Epidermal melanocyte (primary cell): ENCODE measurements around the gene TMSB10.
A peak's percentile ranks its signal among the peaks of the same experiment; 100 is the strongest.
"Not testable (repeated sequence)": the region's sequence is repeated elsewhere in the genome, so short reads cannot be mapped to it uniquely, and the experiment has no call there.

Experiments used
- DNase-seq: peaks from one replicate; pipeline ENCODE4 v3.0.0; 2011; ENCODE audit warnings: low spot score; ENCODE audit not compliant: insufficient read length

The TMSB10 gene

GRCh38 chr2:84901593-84902120 lies 3.8 kb upstream of the TMSB10 start:
- no peak for DNase-seq

DNA sequence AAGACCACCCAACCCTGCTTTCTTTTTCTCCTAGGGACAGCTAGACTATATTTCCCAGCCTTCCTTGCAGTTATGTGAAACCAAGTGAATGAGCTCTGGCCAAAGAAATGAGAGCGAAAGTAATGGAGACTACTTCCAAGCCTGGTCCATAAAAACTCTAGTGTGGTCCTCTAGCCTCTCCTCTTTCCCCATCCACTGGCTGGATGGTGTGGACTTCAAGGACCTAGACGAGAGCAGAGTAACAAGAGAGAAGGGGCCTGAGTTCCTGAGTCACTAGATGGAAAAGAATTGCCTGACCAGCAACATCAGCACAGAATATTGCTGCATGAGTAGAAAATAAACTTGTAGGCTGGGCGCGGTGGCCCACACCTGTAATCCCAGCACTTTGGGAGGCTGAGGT lies 2.9 kb upstream of the TMSB10 start:
- no peak for DNase-seq

GRCh38 chr2:84904151-84904550 lies 1.3 kb upstream of the TMSB10 start:
- DNase-seq, result no peak

GRCh38 chr2:84904717-84905174 lies 710 bp upstream of the TMSB10 start:
- DNase-seq, result no peak

DNA sequence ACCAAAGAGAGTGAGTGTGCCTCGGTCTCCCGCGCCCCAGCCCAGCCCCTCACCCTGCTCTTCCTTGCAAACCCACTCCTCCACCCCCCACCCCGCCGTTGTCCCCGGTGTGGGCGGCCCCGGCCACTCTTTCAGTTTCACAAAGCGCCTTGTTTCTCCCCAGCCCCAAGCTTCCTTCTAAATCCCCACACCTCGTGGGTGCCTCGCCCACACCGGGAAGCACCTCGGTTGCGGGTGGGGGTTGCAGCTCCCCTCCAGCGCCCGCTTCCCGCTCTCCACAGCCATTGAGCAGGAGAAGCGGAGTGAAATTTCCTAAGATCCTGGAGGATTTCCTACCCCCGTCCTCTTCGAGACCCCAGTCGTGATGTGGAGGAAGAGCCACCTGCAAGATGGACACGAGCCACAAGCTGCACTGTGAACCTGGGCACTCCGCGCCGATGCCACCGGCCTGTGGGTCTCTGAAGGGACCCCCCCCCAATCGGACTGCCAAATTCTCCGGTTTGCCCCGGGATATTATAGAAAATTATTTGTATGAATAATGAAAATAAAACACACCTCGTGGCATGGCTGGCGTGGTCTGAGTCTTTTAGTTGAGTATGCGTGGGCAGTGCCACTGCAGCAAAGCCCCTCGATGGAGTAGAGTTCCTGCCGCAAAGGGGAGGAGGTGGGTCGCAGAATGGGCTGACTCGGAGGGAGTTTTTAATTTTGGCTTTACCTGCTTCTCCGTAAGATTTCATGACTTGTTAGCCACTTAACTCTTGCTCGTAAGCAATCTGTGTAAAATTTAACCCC lies 848 bp downstream of the TMSB10 start:
- no peak for DNase-seq

GRCh38 chr2:84906900-84907714 lies 1.7 kb downstream of the TMSB10 start:
- peak; percentile 70 for DNase-seq

DNA sequence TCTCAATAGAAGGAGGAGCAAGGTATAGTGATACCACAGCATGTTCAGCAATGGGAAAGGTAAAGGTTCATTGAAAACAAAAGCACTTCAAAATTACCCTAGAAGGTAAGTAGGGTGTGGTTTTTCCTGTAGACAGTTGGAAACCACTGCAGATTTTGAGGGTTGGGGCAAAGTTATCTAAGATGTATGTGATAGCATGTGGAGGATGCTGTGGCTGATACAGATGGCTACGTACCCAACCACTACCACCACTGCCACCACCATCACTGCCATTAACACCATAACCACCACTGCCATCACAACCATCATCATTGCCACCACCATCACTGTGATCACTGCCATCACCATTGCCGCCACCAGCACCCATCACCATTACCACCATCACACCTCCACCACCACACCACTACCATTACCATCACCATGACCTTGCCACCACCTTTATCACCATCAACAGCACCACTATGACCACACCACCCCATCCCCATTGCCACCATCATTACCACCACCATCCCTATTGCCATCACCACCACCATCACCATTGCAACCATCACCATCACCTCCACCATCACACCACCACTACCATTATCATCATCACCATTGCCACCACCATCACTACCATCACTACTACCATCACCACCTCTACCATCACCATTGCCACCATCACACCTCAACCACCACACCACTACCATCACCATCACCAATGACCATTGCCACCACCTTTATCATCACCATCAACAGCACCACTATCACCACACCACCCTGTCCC lies 3.7 kb downstream of the TMSB10 start:
- no peak for DNase-seq

- no peak for DNase-seq
Observed at GRCh38 chr2:84911135-84911678, 5.8 kb downstream of the TMSB10 start.

DNA sequence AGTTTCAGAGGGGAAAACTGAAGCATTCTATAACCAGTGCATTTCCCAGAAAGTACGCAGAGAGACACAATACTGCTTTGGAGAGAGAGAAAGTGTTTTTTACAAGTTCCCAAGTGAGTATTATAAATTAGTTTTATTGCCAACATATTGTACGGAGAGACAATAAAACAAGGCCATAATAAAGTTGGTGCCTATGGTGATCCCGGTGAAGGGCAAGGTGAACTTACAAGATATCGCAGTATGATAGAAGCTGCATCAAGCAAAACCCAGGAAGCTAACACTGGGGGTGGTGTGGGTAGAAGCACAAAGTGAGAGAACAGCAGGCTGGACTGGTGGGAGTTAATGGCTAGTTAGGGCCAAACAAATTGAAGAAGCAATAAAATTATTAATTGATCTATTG lies 7.5 kb downstream of the TMSB10 start:
- no peak for DNase-seq

GRCh38 chr2:84914334-84914733 lies 8.9 kb downstream of the TMSB10 start:
- no peak for DNase-seq

GRCh38 chr2:84915675-84916074 lies 10.2 kb downstream of the TMSB10 start:
- not testable (repeated sequence) for DNase-seq

DNA sequence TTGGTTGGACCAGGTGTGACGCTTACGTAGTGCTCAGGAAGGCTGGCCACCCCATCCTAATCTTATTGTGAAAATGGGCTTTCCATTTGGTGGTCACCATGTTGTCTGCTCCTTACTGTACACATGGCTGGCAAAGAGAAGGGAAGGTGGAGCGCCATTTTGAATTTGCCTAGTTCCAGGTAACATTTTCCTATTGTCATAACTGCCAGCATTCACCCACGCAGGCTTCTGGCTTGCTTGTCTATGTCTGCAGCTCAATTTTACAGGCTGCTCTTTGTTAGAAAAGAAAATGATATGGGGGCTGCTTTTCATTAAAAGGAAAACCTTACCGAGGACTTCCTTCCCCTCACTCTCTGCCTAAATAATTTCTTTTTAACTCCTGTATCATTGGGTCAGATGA lies 12.4 kb downstream of the TMSB10 start:
- not testable (repeated sequence) for DNase-seq

DNA sequence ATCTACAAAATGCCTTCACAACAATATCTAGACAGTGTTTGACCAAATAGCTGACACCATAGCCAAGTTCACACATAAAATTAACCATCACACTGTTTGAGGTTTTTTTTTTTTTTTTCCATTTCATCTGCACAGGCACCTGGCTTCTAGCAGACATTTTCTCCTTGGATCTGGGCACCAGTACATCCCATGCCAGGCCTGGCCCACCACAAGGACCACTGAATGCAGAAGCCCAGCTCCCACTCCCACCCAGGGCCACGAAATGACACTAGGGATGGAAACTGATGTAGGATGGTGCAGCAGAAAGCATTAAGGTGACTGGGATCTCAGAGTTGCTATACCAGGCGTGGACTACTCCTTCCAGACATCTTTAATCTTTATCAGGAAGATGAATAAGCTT lies 13.0 kb downstream of the TMSB10 start:
- no peak for DNase-seq

GRCh38 chr2:84919885-84920580 lies 14.6 kb downstream of the TMSB10 start:
- DNase-seq, result peak; percentile 45

GRCh38 chr2:84923009-84923408 lies 17.6 kb downstream of the TMSB10 start:
- no peak for DNase-seq

- no peak for DNase-seq
Observed at GRCh38 chr2:84924173-84925106, 19.0 kb downstream of the TMSB10 start.

GRCh38 chr2:84925336-84925723 lies 19.9 kb downstream of the TMSB10 start:
- no peak for DNase-seq

DNA sequence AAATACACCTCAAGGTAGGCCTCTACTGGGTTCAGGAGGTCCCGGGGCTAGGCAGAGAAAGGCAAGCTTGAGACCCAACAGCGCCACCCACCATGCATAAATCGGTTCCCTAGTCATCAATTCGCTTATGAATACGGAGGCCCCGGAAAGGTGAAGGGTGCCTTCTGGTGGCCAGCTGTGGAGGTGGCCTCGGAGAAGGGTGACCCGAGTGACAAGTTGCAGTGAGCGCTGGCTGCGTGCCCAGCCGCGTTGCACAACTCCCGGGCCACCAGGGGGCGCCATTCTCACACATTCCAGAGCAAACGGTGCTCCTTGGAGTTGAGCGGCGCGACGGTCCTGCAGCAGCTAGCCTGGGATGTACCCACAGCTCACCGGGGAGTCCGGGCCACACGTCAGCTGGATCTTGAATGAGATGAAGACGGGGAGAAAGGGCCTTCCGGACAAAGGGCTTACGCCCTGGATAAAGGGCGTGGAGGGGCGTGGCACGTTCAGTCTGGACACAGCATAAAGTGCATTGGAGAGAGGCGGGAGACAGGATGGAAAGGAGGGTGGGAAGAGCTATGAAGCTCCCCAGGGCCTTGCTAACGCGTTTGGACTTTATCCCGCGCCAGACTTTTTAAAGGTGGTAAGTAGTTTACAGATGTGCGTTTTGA lies 20.4 kb downstream of the TMSB10 start:
- DNase-seq, result peak; percentile 21

- no peak for DNase-seq
Observed at GRCh38 chr2:84927275-84927627, 21.8 kb downstream of the TMSB10 start.
